ENCODE results near the gene KLHL41.

DNA sequence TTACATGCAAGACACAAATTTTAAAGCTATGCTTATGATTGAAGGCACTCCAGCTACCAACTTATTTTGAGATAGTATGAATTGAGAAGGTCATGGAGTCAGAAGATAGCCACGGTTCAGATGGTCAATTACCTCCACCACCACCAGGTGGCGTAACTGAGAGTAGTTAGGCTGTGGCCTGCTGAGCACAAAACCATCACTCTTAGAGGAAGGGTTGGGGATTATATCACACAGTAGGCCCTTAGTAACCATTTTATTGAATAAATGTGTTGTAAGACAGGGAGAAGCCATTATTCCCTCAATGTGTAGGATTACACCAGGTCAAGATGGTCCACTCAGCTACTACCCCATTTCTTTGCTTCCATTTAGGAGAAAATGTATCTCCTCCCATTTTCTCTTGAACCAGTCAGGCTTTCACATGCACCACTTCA lies 18.8 kb downstream of the KLHL41 start:
- TF ChIP-seq, protein P1, sequence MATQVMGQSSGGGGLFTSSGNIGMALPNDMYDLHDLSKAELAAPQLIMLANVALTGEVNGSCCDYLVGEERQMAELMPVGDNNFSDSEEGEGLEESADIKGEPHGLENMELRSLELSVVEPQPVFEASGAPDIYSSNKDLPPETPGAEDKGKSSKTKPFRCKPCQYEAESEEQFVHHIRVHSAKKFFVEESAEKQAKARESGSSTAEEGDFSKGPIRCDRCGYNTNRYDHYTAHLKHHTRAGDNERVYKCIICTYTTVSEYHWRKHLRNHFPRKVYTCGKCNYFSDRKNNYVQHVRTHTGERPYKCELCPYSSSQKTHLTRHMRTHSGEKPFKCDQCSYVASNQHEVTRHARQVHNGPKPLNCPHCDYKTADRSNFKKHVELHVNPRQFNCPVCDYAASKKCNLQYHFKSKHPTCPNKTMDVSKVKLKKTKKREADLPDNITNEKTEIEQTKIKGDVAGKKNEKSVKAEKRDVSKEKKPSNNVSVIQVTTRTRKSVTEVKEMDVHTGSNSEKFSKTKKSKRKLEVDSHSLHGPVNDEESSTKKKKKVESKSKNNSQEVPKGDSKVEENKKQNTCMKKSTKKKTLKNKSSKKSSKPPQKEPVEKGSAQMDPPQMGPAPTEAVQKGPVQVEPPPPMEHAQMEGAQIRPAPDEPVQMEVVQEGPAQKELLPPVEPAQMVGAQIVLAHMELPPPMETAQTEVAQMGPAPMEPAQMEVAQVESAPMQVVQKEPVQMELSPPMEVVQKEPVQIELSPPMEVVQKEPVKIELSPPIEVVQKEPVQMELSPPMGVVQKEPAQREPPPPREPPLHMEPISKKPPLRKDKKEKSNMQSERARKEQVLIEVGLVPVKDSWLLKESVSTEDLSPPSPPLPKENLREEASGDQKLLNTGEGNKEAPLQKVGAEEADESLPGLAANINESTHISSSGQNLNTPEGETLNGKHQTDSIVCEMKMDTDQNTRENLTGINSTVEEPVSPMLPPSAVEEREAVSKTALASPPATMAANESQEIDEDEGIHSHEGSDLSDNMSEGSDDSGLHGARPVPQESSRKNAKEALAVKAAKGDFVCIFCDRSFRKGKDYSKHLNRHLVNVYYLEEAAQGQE (IDR thresholded peaks at IDR 0.05; ENCODE audit: low read depth), result no peak
- TF ChIP-seq EP300 (IDR thresholded peaks at IDR 0.05; ENCODE audit: borderline replicate concordance), result no peak
- no peak for TF ChIP-seq YY1 (IDR thresholded peaks at IDR 0.05; ENCODE audit: low read depth)
- TF ChIP-seq TAF1 (IDR thresholded peaks at IDR 0.05; ENCODE audit: low read depth), result no peak
- TF ChIP-seq, protein P2, sequence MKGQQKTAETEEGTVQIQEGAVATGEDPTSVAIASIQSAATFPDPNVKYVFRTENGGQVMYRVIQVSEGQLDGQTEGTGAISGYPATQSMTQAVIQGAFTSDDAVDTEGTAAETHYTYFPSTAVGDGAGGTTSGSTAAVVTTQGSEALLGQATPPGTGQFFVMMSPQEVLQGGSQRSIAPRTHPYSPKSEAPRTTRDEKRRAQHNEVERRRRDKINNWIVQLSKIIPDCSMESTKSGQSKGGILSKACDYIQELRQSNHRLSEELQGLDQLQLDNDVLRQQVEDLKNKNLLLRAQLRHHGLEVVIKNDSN (IDR thresholded peaks at IDR 0.05), result no peak
- TF ChIP-seq, protein P3, sequence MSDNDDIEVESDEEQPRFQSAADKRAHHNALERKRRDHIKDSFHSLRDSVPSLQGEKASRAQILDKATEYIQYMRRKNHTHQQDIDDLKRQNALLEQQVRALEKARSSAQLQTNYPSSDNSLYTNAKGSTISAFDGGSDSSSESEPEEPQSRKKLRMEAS (IDR thresholded peaks at IDR 0.05), result no peak
- TF ChIP-seq CEBPB (IDR thresholded peaks at IDR 0.05), result no peak
- TF ChIP-seq RAD21 (IDR thresholded peaks at IDR 0.05; ENCODE audit: low read depth), result peak; percentile 64
- no peak for TF ChIP-seq TCF12 (IDR thresholded peaks at IDR 0.05; ENCODE audit: low read depth)
- TF ChIP-seq FOXM1 (IDR thresholded peaks at IDR 0.05; ENCODE audit: borderline replicate concordance, low read depth), result no peak
- TF ChIP-seq CREB1 (IDR thresholded peaks at IDR 0.05; ENCODE audit: low read depth), result no peak
- no peak for TF ChIP-seq NFIC (IDR thresholded peaks at IDR 0.05)
